ENCODE results near the gene ANKDD1A.

Gene ANKDD1A

DNA sequence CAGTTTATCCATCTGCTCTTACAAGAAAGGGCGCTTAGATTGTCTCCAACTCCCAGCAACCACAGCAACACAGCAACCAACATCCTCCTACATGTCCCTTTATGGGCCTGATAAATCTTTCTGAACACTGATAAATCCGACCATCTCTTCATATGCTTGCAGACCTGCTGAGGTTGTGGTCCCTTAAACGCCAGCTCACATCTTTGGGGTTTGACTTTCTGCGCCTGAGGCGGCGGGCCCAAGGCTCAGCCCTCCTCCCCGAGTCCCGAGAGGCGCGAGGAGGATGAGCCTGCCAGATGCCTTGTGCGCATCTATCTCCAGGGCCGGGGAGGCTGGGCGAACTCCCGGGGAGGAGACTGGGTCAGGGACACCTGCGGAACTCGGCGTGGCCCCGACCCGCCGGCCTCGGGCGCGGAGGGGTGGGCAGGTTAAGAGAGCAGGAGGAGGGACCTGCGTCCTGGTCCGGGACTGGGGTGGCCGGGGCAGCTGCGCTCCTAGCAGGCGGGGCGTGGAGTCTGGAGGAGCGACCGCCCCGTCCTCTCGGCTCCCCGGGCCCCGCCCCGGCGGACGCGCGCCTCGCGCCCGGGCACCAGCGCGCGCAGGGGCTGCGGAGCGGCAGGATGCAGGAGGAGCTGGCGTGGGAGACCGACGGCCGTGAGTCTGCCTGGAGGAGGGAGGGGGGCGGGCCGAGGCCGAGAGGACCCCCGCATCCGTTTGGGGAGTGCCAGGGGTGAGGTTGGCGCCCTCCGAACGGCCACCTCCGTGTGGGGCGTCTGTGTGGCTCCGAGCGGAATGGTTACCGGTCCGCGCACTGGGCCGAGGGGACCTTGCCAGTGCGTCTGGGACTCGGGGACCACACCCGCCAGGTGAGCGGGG lies at the start of gene ANKDD1A:
Gene ANKDD1A (plus strand): TSS at position 592 of the 876 bp plus-strand sequence. CDS start 29 bp downstream, at position 621.
- peak; percentile 74 for DNase-seq
- Mint-ChIP-seq H3K36me3 (peaks cover 1% of the 10 kb centered on the region), H3K9me3 (no peaks in the 10 kb centered on the region), H3K27ac (no peak within 1 kb of the TSS), H3K27me3 (peaks cover 43% of the 10 kb centered on the region), H3K4me1 (peaks cover 25% of the 10 kb centered on the region), H3K4me3 (peak within 1 kb of the TSS; percentile 71)
- CTCF ChIA-PET, result interaction anchor here (1.1 kb wide), 1 partner anchor 100 kb away, joined by 3 read pairs; no protein-coding TSS in a partner anchor

DNA sequence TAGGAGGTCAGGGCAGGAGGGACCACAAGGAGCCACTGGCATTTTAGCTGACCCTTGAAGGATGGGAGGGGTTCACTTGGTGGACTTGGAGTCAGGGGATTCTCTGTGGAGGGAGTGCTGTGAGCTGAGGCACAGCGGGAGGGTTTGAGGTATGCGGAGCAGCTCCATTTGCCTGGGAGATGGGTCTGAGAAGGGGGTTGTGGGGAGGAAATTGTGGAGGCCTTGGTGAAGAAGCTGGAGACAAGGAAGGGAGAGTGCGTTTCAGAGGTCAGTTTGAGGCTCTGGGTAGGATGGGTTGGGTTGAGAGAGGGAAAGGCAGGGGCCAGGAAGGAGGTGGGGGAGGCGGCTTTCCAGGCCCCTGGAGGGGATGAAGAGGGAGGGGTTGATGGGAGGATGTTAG lies 49.7 kb upstream of the ANKDD1A start:
- H3K4me1 Mint-ChIP-seq, result peaks cover 17% of the 10 kb centered on the region
- no peak overlapping the region for H3K4me3 Mint-ChIP-seq
- no peaks in the 10 kb centered on the region for H3K27me3 Mint-ChIP-seq
- no peak for DNase-seq
- CTCF ChIA-PET, result interaction anchor here (1.1 kb wide), 1 partner anchor 19 kb away, joined by 3 read pairs; no protein-coding TSS in a partner anchor
- no peaks in the 10 kb centered on the region for H3K9me3 Mint-ChIP-seq
- peaks cover 50% of the 10 kb centered on the region for H3K36me3 Mint-ChIP-seq
- H3K27ac Mint-ChIP-seq, result peak overlapping the region; percentile 49

DNA sequence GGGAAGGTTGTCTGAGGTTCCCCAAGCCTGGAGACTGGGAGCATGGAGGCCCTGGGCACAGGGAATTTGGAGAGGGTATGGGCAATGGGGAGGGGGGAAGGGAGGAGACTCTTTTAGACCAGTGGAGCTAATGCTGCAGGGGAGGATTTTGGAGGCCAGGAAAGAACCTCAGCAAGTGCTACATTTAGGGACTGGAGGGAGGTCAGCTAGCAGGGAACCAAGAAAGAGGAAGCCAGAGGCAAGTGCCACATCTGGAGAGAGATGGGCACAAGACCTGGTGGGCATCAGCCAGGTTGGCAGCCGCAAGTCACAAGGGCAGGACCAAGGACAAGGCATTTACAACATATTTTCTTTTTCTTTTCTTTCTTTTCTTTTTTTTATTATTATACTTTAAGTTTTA lies 49.3 kb upstream of the ANKDD1A start:
- peaks cover 12% of the 10 kb centered on the region for H3K4me1 Mint-ChIP-seq
- peaks cover 49% of the 10 kb centered on the region for H3K36me3 Mint-ChIP-seq

DNA sequence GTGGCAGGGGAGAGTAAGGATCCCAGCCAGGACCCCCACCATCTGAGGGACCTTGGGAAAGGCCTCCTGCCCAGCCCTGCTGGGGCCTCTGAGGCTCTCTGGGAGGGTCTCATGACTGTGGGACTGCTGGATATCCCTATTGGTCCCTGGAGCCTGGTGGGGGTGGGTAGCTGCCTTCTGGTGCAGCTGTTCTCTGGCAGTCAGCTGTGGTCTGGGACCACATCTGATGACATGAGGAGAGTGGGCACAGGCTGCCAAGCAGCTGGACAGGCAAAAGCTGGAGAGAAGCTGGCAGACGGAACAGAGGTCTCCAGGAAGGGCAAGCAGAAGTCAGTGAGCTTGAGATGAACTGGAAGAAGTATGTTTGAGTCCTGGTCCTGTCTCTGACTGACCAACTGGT lies 47.6 kb upstream of the ANKDD1A start:
- H3K27me3 Mint-ChIP-seq, result no peaks in the 10 kb centered on the region
- H3K27ac Mint-ChIP-seq, result peak overlapping the region; percentile 56
- no peak for DNase-seq
- no peak overlapping the region for H3K4me3 Mint-ChIP-seq
- H3K4me1 Mint-ChIP-seq, result peaks cover 4% of the 10 kb centered on the region
- peaks cover 41% of the 10 kb centered on the region for H3K36me3 Mint-ChIP-seq
- CTCF ChIA-PET, result no interaction called here
- no peaks in the 10 kb centered on the region for H3K9me3 Mint-ChIP-seq

More for the DNA sequence above, 49.3 kb upstream of the ANKDD1A start:
- CTCF ChIA-PET, result interaction anchor here (1.1 kb wide), 1 partner anchor 18 kb away, joined by 3 read pairs; no protein-coding TSS in a partner anchor
- Mint-ChIP-seq H3K4me3 (no peak overlapping the region), H3K9me3 (no peaks in the 10 kb centered on the region), H3K27me3 (no peaks in the 10 kb centered on the region), H3K27ac (peak overlapping the region; percentile 71)
- DNase-seq, result no peak

DNA sequence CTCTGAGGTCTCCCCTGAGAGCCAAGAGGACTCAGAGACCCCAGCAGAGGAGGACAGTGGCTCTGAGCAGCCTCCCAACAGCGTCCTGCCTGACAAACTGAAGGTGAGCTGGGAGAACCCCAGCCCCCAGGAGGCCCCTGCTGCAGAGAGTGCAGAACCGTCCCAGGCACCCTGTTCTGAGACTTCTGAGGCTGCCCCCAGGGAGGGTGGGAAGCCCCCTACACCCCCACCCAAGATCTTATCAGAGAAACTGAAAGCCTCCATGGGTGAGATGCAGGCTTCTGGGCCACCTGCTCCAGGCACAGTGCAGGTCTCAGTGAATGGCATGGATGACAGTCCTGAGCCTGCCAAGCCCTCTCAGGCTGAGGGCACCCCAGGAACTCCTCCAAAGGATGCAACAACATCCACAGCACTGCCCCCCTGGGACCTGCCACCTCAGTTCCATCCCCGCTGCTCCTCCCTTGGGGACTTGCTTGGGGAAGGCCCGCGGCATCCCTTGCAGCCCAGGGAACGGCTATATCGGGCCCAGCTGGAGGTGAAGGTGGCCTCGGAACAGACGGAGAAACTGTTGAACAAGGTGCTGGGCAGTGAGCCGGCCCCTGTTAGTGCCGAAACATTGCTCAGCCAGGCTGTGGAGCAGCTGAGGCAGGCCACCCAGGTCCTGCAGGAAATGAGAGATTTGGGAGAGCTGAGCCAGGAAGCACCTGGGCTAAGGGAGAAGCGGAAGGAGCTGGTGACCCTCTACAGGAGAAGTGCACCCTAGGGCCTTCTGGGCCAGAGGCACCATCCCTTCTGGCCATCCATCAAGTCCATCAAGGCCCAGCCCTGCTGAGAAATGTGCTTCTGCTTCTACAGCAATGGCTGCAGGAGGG lies 46.3 kb upstream of the ANKDD1A start:
- Mint-ChIP-seq H3K9me3 (no peaks in the 10 kb centered on the region), H3K36me3 (peaks cover 43% of the 10 kb centered on the region), H3K27me3 (no peaks in the 10 kb centered on the region), H3K4me1 (peaks cover 14% of the 10 kb centered on the region), H3K27ac (no peak overlapping the region), H3K4me3 (no peak overlapping the region)
- no peak for DNase-seq
- CTCF ChIA-PET, result interaction anchor here (1.1 to 1.6 kb wide), 2 partner anchors 24 to 54 kb away, joined by 3 to 4 read pairs; no protein-coding TSS in a partner anchor

DNA sequence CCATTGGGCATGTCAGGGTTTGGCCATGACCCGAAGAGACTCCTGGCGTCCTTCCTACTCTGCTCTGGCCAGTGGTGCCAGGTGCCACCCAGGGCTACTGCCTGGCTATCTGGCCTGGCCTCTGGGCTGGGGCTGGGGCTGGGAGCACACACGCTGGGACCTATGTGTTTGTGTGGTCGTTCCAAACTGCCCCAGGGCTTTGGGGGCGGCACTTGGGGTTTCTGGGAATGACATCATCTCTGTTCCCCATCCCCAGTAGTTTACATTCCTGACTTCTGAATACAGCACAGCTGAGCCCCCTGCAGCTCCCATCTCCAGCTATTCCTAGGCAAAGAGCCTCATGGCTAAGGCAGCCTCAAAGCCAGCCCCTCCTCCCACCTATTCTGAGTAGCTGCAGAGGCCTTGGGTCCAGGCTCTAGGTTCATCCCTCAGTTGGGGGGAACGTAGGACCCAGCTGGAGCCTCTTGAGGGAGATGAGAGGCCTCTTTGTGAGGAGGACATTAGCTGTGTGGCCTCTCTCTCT lies 45.6 kb upstream of the ANKDD1A start:
- Mint-ChIP-seq H3K27ac (no peak overlapping the region), H3K27me3 (no peaks in the 10 kb centered on the region), H3K36me3 (peaks cover 40% of the 10 kb centered on the region), H3K4me1 (peaks cover 15% of the 10 kb centered on the region), H3K4me3 (no peak overlapping the region), H3K9me3 (no peaks in the 10 kb centered on the region)
- DNase-seq, result no peak
- CTCF ChIA-PET, result interaction anchor here (1.1 to 1.6 kb wide), 2 partner anchors 25 to 55 kb away, joined by 3 to 4 read pairs; no protein-coding TSS in a partner anchor

DNA sequence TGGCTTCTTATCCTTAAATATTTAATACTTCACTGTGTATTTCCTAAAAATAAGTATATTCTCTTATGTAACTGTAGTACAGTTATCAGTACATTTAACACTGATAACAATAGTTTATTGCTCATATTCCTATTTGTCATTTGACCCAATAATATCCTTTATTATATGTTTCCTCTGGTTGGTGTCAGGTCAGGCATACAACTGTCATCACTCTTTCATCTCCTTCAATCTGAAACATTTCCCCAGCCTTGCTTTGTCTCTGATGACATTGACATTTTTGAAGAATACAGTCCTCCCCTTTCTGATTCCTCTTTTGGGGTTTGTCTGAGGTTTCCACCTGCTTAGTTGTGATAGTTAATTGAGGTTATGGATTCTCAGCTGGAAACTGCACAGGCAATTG lies 42.2 kb upstream of the ANKDD1A start:
- no peaks in the 10 kb centered on the region for H3K27me3 Mint-ChIP-seq
- H3K4me3 Mint-ChIP-seq, result no peak overlapping the region
- CTCF ChIA-PET, result no interaction called here
- no peaks in the 10 kb centered on the region for H3K9me3 Mint-ChIP-seq
- no peak overlapping the region for H3K27ac Mint-ChIP-seq
- peaks cover 20% of the 10 kb centered on the region for H3K36me3 Mint-ChIP-seq
- H3K4me1 Mint-ChIP-seq, result peaks cover 27% of the 10 kb centered on the region
- no peak for DNase-seq

DNA sequence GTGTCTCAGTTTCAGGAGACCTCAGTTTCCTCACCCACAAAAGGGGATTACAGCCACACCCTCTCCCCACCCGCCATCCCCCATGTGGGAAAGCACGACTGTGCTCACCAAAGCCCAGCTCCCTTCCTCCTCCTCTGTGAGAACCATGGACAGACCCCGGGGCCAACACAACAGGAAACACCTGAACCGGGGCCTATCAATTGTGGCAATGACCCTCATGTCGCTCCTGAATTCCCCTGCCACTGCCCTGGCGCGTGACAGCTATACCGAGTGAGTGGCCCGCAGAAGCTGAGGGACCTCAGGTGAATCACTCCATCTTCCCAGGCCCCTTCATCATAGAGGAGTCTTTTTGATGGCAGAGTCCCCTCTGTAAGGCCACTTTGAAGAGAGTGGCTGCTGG lies 41.3 kb upstream of the ANKDD1A start:
- no peak for DNase-seq
- H3K36me3 Mint-ChIP-seq, result peaks cover 17% of the 10 kb centered on the region
- H3K27me3 Mint-ChIP-seq, result no peaks in the 10 kb centered on the region
- no peaks in the 10 kb centered on the region for H3K9me3 Mint-ChIP-seq
- H3K27ac Mint-ChIP-seq, result no peak overlapping the region
- peaks cover 28% of the 10 kb centered on the region for H3K4me1 Mint-ChIP-seq
- CTCF ChIA-PET, result no interaction called here
- no peak overlapping the region for H3K4me3 Mint-ChIP-seq

DNA sequence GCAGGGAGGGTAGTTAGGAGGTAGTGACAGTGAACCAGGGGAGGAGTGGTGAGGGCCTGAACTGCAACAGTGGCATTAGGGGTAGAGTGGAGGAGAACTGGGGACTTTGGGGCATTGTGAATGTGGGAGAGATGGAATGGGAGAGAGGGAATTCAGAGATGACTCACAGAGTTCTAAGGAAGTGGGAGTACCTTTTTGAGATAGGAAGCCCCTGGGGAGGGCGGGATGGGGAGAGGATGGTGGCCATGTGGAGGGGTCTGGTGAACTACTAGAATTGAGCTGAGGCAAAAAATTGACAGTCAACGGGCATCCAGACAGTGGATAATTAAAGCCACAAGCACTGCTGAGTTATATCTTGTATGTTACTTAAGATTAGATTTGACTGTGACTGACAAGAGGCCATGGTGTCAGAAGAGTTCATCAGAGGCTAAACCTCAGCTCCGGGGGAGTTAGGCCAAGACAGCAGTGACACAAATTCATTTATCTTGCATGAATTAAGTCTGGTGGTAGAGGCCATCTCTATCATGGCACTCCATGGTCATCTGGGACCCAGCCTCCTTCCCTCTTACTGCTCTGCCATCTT lies 36.0 kb upstream of the ANKDD1A start:
- H3K27ac Mint-ChIP-seq, result no peak overlapping the region
- CTCF ChIA-PET, result interaction anchor here (1.6 kb wide), 1 partner anchor 18 kb away, joined by 5 read pairs; no protein-coding TSS in a partner anchor
- no peak for DNase-seq
- no peaks in the 10 kb centered on the region for H3K27me3 Mint-ChIP-seq
- H3K36me3 Mint-ChIP-seq, result no peaks in the 10 kb centered on the region
- no peaks in the 10 kb centered on the region for H3K9me3 Mint-ChIP-seq
- peaks cover 44% of the 10 kb centered on the region for H3K4me1 Mint-ChIP-seq
- no peak overlapping the region for H3K4me3 Mint-ChIP-seq

DNA sequence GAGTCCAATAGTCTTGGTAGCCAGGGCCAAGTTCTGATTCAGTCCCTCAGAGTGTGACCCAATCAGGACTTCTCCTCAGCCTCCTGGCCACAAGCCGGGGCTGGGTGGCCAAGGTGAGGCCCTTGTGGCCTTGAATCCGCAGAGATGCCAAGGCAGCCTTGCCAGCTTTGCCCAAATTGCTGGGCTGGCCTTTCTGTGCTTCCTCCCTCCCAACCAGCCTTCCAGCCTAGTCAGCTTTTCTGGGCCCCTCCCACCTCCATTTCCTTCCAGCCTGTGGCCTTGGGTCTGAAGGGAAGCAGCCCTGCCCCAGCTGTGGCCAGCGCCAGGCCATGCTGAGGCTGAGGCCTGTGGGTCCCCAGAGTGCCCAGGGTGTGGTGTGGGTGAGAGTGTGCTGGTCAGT lies 34.3 kb upstream of the ANKDD1A start:
- Mint-ChIP-seq H3K9me3 (no peaks in the 10 kb centered on the region), H3K4me3 (no peak overlapping the region), H3K36me3 (no peaks in the 10 kb centered on the region), H3K27me3 (no peaks in the 10 kb centered on the region), H3K27ac (no peak overlapping the region), H3K4me1 (peaks cover 49% of the 10 kb centered on the region)
- CTCF ChIA-PET, result no interaction called here
- DNase-seq, result peak; percentile 42

DNA sequence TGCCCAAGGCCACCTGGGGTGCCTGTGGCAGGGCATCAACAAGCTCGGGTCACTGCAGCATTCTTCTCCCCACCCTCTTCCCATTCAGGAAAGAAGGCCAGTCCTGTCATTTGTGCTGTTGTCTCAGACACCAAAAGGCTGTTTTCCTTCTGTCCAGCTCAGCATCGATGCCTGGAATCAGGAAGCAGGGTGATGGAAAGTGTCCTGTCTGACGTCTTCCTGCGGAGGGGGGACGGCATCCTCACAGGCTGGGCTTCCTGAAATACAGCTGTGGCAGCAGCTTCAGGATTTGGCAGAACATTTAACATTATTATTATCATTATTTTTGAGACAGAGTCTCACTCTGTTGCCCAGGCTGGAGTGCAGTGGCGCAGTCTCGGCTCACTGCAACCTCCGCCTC lies 33.0 kb upstream of the ANKDD1A start:
- Mint-ChIP-seq H3K4me3 (no peak overlapping the region), H3K36me3 (no peaks in the 10 kb centered on the region), H3K4me1 (peaks cover 54% of the 10 kb centered on the region), H3K27ac (no peak overlapping the region), H3K9me3 (no peaks in the 10 kb centered on the region), H3K27me3 (no peaks in the 10 kb centered on the region)
- CTCF ChIA-PET, result no interaction called here
- DNase-seq, result no peak

DNA sequence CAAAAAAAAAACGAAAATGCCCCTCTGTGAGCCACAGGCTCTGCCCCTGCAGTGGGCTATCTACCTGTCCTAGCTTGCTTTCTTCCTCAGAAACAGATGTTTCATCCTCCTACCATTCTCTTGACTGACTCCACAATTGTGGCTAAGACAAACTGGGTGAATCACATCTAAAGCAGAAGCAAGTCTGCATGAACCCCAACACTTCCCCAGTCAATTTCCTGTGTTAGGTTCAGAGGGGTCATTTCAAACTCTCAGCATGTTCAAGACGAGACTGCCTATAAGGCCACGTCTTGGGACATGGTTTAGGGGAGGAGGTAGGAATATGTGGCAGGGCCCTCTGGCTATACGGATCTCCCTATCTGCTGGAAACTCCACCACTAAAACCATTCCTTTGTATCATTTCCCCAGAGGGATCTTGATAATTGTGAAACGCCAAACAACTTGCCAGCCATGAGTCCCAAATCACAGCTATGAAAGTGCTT lies 28.6 kb upstream of the ANKDD1A start:
- no peaks in the 10 kb centered on the region for H3K27me3 Mint-ChIP-seq
- no peaks in the 10 kb centered on the region for H3K36me3 Mint-ChIP-seq
- H3K27ac Mint-ChIP-seq, result peak overlapping the region; percentile 67
- no peak overlapping the region for H3K4me3 Mint-ChIP-seq
- DNase-seq, result no peak
- CTCF ChIA-PET, result interaction anchor here (1.4 to 3.3 kb wide), 4 partner anchors 11 to 47 kb away, joined by 3 to 16 read pairs (median 4); no protein-coding TSS in a partner anchor
- H3K4me1 Mint-ChIP-seq, result peaks cover 34% of the 10 kb centered on the region
- no peaks in the 10 kb centered on the region for H3K9me3 Mint-ChIP-seq

DNA sequence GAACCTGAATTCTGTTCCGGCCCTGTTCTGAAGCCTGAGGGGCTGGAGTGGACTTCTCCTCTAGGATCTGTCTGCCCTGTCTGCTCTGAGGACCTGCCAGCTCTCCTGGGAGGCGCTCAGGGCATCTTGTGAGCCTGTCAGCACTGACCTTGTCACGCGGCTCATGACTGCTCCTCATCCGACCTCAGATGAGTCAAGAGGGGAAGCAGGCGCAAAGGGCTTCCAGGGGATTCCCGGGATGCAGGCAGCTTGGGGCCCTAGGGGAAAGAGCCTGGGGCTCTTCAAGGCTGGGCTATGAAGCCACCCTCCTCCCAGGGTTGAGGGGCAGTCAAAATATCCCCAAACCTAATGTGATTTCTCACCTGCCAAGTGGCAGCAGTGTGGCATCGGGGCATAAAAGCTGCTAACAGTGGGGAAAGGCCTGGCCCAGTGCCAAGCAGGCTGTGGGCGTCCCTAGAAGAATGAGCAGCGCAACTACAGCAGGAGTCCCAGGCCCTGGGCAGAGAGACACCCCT lies 27.6 kb upstream of the ANKDD1A start:
- Mint-ChIP-seq H3K4me1 (peaks cover 29% of the 10 kb centered on the region), H3K27me3 (no peaks in the 10 kb centered on the region), H3K9me3 (no peaks in the 10 kb centered on the region), H3K36me3 (no peaks in the 10 kb centered on the region), H3K4me3 (no peak overlapping the region), H3K27ac (peak overlapping the region; percentile 67)
- CTCF ChIA-PET, result interaction anchor here (3.3 kb wide), 1 partner anchor 10 kb away, joined by 16 read pairs; no protein-coding TSS in a partner anchor
- peak; percentile 42 for DNase-seq

Data from activated naive CD4-positive, alpha-beta T cell treated with anti-CD3 and anti-CD28 coated beads, Interleukin-2, amount 10 ng/mL, durations not matched to agents 7 days and 5 days (primary cell).